Measurements from ENCODE around the gene MAGI1.

MAGI1 gene

DNA sequence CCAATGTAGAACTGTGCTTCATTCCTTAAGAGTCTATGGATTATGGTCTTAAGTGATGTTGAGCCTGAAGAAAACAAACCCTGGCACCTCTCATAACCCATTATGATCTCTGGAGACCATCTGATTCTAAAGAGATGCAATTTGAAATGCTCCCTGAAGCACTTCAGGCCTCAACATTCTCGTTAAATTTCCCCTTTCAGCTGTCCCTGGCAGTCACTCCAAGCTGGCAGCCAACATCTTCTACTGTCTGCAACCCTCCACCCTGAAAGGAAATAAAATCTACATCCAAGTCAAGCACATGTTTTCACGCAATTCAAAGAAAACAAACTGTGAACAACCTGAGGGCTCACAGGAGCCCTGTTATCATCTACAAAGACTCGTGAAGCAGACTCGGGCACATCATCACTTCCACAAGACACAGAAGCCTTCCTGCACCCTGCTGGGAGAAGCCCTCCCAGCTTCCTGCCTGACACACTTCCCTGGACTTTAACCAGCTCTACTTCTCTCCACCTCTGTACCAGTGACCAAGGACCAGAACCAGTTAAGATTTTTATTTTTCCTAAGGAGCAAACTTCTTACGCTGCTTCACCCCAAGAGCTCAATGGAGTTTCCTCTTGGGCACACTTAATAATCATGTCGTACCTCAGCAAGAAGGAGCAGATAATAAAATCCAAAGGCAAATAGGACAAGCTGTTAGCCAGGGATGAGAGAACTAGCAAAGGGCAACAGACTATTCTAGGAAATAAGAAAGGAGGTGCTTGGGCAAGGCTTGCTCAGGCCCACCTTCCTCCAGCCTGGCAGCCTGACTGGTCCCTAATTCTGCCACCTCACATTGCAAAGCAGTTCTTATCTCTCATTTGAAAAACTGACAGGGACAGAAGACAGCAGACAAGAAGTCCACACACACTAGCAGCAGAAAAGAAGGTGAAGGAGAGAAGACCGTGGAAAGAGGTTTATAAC, 67.1 kb downstream of the MAGI1 start:
- DNase-seq (ENCODE audit: low spot score) = no peak

- no peak for DNase-seq (ENCODE audit: low spot score)
These were observed 69.7 kb downstream of the MAGI1 start for GRCh38 chr3:65968996-65969395.

- DNase-seq (ENCODE audit: low spot score) = no peak
These were observed 71.3 kb downstream of the MAGI1 start for GRCh38 chr3:65967451-65967850.

- DNase-seq (ENCODE audit: low spot score) = no peak
These were observed 73.9 kb downstream of the MAGI1 start for GRCh38 chr3:65964838-65965237.

DNA sequence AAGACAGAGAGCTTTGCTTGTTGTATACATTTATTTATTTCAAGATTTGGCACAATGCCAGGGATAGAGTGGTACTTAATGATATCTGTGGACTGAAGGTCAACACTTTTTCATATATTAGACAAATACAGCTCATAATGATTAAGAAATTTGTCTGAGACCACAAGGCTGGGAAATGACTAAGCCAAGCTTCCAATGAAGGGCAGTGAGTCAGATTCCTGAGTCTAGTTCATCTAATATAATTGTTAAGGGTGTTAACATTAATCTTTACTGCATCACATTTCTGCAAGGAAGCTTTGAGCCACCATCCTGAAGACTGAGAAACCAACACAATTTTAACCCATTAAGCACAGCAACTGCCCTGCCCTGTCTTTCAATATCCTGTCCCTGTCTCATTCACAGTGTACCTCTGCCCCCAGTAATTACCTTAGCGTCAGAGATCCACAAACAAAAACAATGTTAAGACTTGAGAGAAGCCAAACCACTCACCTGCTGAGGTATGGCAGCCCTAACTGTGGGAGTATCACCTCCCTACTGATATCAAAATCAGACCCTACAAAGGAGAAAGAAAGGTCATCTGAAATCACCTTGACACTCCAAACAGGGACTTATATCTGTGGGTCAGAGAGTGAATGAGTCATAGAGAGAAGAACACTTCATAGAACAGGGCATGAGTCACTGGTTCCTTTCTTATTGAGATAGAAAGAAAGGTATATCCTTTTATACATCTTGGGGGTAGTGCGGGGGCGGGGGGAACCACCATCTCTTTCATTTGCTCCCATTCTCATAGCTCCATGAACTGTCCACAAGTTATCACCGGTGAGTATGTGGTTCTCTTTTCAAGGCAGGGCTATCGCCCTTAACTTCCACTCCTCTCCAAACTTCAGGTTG, 74.7 kb downstream of the MAGI1 start:
- DNase-seq (ENCODE audit: low spot score) = peak; percentile 62

DNA sequence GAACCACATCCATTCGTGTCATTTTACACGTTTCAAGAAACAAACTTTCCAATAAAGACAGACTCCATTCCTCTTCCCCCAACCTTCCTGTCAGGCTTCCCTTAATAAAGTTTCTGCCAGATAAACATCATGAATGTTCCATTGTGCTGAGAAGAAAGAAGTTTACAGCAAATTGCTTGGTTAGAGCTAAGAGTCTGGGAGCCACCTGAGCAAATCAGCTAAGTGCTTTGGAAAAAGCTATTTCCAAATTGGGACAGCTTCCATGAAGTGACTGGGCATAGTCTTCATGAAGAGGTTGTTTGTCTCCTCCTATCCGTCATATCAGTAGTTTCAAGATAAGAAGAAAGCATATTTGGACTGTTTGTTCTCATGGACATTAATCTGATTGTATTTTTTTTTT, 77.0 kb downstream of the MAGI1 start:
- no peak for DNase-seq (ENCODE audit: low spot score)

DNA sequence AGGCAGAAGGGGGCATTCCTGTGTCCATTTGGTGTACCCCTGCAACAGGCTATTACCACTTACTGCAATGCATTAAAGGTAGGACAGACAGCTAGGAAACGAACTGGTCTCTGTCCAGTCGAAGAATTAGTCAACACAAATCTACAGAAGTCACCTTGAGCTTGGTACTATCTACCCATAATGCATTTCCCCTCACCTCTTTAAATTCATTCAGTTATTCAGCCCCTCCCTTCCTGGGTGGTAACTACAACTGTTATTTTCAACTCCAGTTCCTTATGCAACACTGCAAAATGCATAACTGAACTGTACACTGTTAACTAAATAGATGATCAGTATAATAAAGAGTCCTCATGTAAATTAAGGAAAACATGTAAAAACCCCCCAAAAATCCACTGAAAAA, 77.6 kb downstream of the MAGI1 start:
- DNase-seq (ENCODE audit: low spot score) = no peak

DNA sequence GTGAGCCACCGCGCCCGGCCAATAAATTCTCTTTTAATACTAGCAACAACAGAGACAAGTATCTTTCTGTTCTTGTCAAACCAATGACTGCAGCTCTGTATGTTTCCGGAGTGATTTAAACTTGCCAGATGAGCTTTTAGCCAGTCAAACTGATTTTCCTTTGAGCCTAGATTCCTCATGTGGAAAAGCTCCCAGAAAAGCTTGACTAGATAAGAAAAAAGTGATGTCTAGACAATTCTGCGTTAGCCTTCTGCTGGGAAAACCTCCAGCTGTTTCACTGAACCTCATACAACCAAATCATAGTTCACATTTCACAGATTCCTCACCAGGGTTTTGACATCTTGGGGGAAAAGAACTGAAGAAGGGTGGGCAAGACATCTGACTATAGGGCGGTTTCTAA, 78.6 kb downstream of the MAGI1 start:
- no peak for DNase-seq (ENCODE audit: low spot score)

GRCh38 chr3:65958216-65958615, 80.5 kb downstream of the MAGI1 start:
- DNase-seq (ENCODE audit: low spot score) = no peak

- DNase-seq (ENCODE audit: low spot score) = peak; percentile 45
These were observed 82.8 kb downstream of the MAGI1 start for GRCh38 chr3:65955792-65956477.

- DNase-seq (ENCODE audit: low spot score) = no peak
These were observed 84.6 kb downstream of the MAGI1 start for GRCh38 chr3:65953881-65954733.

- DNase-seq (ENCODE audit: low spot score) = no peak
These were observed 85.4 kb downstream of the MAGI1 start for GRCh38 chr3:65953301-65953812.

DNA sequence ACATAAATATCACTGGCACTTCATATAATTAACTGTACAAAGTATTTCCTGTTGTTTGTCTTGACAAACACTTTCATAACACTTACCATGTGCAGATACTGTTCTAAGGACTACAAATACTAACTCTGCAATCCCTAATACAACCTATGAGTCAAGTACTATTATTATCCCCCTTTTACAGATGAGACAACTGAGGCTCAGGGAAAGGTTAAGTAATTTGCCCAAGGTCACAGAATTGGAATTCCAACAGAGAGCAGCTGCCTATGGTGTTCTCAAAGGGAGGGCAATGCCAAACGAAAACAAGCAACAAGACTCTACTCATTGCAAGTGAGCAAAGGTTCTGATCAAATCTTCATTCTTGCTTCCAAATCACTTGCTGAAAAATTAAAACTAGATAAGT, 85.9 kb downstream of the MAGI1 start:
- DNase-seq (ENCODE audit: low spot score) = no peak

GRCh38 chr3:65951836-65952505, 86.7 kb downstream of the MAGI1 start:
- DNase-seq (ENCODE audit: low spot score) = no peak

DNA sequence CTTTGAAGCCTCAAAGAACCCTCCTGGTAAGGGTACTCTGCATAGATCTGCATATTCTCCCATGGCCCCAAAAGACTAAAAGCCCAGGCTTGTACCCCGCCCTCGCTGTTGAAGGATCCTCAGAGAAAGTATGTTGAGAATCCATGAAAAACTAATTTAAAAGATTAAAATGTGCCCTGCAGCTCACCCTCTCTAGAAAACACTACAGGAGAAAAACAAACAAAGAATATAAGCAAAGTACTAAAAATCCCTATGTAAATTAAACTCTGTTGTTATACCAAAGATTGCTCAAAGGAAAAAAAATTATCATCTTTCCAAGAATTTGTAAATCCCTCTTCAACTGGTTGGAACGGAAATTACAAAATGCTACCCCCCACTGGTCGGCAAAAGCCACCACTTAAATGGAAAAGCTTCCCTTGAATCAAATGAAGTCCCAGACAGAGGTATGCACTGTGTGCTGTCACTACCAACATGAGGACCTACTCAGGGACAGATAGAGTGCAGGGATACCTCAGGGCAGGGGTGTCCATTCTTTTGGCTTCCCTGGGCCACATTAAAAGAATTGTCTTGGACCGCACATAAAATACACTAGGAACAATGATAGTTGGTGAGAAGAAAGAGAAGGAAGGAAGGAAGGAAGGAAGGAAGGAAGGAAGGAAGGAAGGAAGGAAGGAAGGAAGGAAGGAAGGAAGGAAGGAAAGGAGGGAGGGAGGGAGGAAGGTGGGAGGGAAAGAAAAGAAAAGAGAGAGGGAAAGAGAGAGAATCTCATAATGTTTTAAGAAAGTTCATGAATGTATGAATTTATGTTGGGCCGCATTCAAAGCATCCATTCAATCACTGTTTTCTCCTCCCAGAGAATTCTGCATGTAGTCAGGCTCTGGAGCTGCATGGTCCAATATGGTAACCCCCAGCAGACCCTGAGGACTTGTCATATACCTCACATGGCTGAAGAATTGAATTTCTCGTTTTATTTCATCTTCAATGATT, 88.1 kb downstream of the MAGI1 start:
- no peak for DNase-seq (ENCODE audit: low spot score)

DNA sequence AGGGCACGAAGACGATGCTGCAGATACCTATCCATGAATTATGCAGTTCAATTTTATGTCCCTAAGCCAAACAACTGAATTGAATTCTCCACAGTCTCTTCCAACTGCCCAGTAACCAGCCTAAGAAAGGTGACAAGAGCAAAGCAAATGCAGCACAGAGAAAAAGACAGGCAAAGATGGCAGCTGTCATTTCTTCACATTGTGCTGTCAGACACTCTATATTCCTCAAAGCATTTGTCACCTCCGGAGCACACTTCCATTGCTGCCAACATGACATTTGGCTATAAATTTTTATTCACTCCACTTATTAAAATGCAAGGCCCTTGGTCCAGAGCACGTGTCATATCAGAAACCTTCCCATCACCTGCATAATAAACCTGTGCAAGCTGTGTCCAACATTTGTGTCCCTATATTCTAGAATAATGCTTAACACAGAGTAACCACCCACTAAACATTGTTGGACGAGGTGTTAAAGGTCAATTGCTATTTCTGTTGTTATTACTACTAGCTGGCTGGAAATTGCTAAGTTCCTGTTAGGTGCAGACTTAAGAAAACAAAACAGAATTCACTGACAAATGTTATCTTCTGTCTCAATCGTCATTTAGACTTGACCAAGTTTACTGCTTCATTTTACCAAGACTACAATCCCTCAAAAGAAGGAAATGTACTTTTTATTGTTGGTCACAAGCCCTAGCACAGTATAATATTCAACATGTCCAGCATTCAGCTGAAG, 89.7 kb downstream of the MAGI1 start:
- DNase-seq (ENCODE audit: low spot score) = no peak

GRCh38 chr3:65946438-65946837, 92.3 kb downstream of the MAGI1 start:
- no peak for DNase-seq (ENCODE audit: low spot score)

DNA sequence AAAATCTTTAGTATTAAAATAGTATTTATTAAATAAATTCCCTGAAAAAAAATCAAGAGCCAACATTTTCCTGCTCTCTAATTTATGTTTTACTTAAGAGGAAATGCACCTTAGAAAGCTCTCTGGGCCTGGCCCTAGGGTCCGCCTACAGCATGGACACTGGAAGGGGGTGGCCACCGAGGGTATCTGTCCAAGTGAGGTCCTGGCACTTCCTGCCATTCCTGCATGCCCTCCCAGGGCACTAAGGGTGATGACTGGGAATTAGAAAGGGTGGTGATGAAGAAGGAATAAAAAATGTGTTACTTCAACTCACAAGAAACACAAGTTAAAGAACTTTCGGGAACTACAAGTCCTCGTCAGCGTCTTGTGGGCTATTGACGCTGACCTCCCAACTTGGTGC, 92.8 kb downstream of the MAGI1 start:
- DNase-seq (ENCODE audit: low spot score) = no peak

DNA sequence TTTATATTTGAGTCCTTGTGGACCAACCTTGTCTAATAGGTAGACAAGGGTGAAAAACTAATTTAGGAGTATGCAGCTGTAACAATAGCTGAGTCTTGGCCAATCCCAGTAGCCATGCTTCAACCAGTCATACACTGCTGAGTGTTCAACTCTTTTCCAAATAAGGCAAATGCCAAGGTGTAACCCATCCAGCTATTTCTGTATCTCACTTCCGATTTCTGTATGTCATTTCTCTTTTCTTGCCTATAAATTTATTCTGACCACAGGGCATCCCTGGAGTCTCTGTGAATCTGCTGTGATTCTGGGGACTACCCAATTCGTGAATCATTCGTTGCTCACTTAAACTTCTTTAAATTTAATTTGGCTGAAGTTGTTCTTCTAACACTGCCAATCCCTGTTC, 93.2 kb downstream of the MAGI1 start:
- DNase-seq (ENCODE audit: low spot score) = no peak

Data from hepatic stellate cell (primary cell).